SK-N-SH (cell line): Measurements from ENCODE around the gene OGDH. TPM values are rescaled to one million over a fixed set of nuclear protein-coding genes. Genes with fewer than 3 reads are reported as not detected.

Experiments
- CTCF ChIA-PET: fragments of 300-600, 350-600 bp; formaldehyde crosslinking; extraction: SDS; loops from one replicate; lab custom pipeline; 2021; lab: Yijun Ruan, JAX
- POLR2A ChIA-PET: fragments of 350-600 bp; sonication (Branson Sonifier 250); formaldehyde crosslinking; extraction: SDS; loops from one replicate; lab custom pipeline; 2020; ENCODE audit warnings: antibody characterized with exemption, inconsistent platforms; lab: Yijun Ruan, JAX
- DNase-seq: peaks from one replicate; pipeline ENCODE4 v3.0.0; 2012
- H2AFZ ChIP-seq: fragments of 200-600 bp; sonication (generic); 2 replicates; pipeline ENCODE4 v1.8.1; 2016; ENCODE audit warnings: antibody characterized with exemption, mild to moderate bottlenecking, low read depth
- H3F3A ChIP-seq: fragments of 200-600 bp; sonication (generic); replicated peaks from 2 replicates; pipeline ENCODE3; 2016; ENCODE audit warnings: antibody characterized with exemption, mild to moderate bottlenecking; ENCODE audit not compliant: insufficient read depth
- H3K27ac ChIP-seq, 2 experiments: fragments of 200-500 bp in 1 of 2; fragments of 200-600 bp in 1 of 2; sonication (Bioruptor generic) in 1 of 2; sonication (generic), shearing (Covaris generic) in 1 of 2; 2 replicates each; pipeline versions ENCODE4 v1.5.1 to v1.6.1; 2014 to 2016; ENCODE audit warnings: low read depth in 2 of 2, inconsistent platforms in 1 of 2, low read length in 1 of 2, mild to moderate bottlenecking in 1 of 2, mixed read lengths in 1 of 2
- H3K27me3 ChIP-seq: fragments of 200-600 bp; sonication (generic), shearing (Covaris generic); 2 replicates; pipeline ENCODE4 v1.6.1; 2016; ENCODE audit warnings: mixed run types; ENCODE audit not compliant: insufficient read depth
- H3K36me3 ChIP-seq, 2 experiments: fragments of 200-500 bp in 1 of 2; fragments of 200-600 bp in 1 of 2; sonication (Bioruptor generic) in 1 of 2; sonication (generic) in 1 of 2; replicated peaks in 1 of 2; 2 replicates each; pipeline versions ENCODE3 to v1.5.1; 2014 to 2016; ENCODE audit warnings: low read length in 1 of 2, mild to moderate bottlenecking in 1 of 2; ENCODE audit not compliant: insufficient read depth in 2 of 2, control insufficient read depth in 1 of 2
- H3K4me1 ChIP-seq, 2 experiments: fragments of 200-500 bp in 1 of 2; fragments of 200-600 bp in 1 of 2; sonication (Bioruptor generic) in 1 of 2; sonication (generic), shearing (Covaris generic) in 1 of 2; 2 replicates each; pipeline versions ENCODE4 v1.5.1 to v1.6.1; 2014 to 2016; ENCODE audit warnings: low read depth in 1 of 2, low read length in 1 of 2, mixed run types in 1 of 2; ENCODE audit not compliant: insufficient read depth in 2 of 2, control insufficient read depth in 1 of 2
- H3K4me2 ChIP-seq: fragments of 200-600 bp; sonication (generic), shearing (Covaris generic); 2 replicates; pipeline ENCODE4 v1.6.1; 2017; ENCODE audit warnings: mixed run types
- H3K4me3 ChIP-seq, 2 experiments: fragments of 200-500 bp in 1 of 2; fragments of 200-600 bp in 1 of 2; sonication (Bioruptor generic) in 1 of 2; sonication (generic), shearing (Covaris generic) in 1 of 2; 2 replicates each; pipeline versions ENCODE4 v1.5.1 to v1.8.1; 2014 to 2016; ENCODE audit warnings: low read depth in 2 of 2, inconsistent platforms in 1 of 2, low read length in 1 of 2, mild to moderate bottlenecking in 1 of 2, mixed read lengths in 1 of 2, moderate library complexity in 1 of 2
- H3K79me2 ChIP-seq: fragments of 200-600 bp; sonication (generic); 2 replicates; pipeline ENCODE4 v1.8.1; 2017; ENCODE audit warnings: mild to moderate bottlenecking; ENCODE audit not compliant: insufficient read depth
- H3K9ac ChIP-seq: fragments of 200-600 bp; sonication (generic); 2 replicates; pipeline ENCODE4 v1.6.1; 2017; ENCODE audit warnings: mixed run types
- H3K9me2 ChIP-seq: fragments of 200-600 bp; sonication (generic); 2 replicates; pipeline ENCODE4 v1.6.1; 2017; ENCODE audit warnings: mixed run types
- H3K9me3 ChIP-seq: fragments of 200-600 bp; sonication (generic); 2 replicates; pipeline ENCODE4 v1.6.1; 2017; ENCODE audit warnings: mixed run types, mild to moderate bottlenecking, moderate library complexity
- H4K20me1 ChIP-seq: fragments of 200-600 bp; sonication (generic); 2 replicates; pipeline ENCODE4 v1.6.1; 2017; ENCODE audit warnings: mild to moderate bottlenecking, mixed run types; ENCODE audit not compliant: insufficient read depth
- ELF1 ChIP-seq: IDR thresholded peaks from 2 replicates; pipeline ENCODE4 v1.4.0; 2012
- EP300 ChIP-seq, 2 experiments: IDR thresholded peaks; 2 replicates each; pipeline versions ENCODE4 v1.4.0 to v1.6.1; 2012; ENCODE audit warnings: borderline replicate concordance in 1 of 2, low read depth in 1 of 2, low read length in 1 of 2
- IRF3 ChIP-seq: fragments of 150-350 bp; IDR thresholded peaks from 2 replicates; pipeline ENCODE4 v1.6.1; 2016; ENCODE audit warnings: mild to moderate bottlenecking, low read depth, low read length
- JUND ChIP-seq: IDR thresholded peaks from 2 replicates; pipeline ENCODE4 v1.4.0; 2012
- MXI1 ChIP-seq: IDR thresholded peaks from 2 replicates; pipeline ENCODE4 v1.6.1; 2012; ENCODE audit warnings: mild to moderate bottlenecking, low read depth, low read length, improper control_type of control experiment
- RAD21 ChIP-seq: IDR thresholded peaks from 2 replicates; pipeline ENCODE4 v1.6.1; 2012; ENCODE audit warnings: mild to moderate bottlenecking, low read length
- RCOR1 ChIP-seq: fragments of 150-350 bp; IDR thresholded peaks from 2 replicates; pipeline ENCODE4 v1.6.1; 2017; ENCODE audit warnings: antibody characterized with exemption, low read length
- SMC3 ChIP-seq: IDR thresholded peaks from 2 replicates; pipeline ENCODE4 v1.6.1; 2012; ENCODE audit warnings: low read depth, low read length, improper control_type of control experiment
- TAF1 ChIP-seq: IDR thresholded peaks from 2 replicates; pipeline ENCODE4 v1.6.1; 2012; ENCODE audit warnings: low read depth, mild to moderate bottlenecking, low read length, moderate library complexity, borderline replicate concordance
- TCF12 ChIP-seq: IDR thresholded peaks from 2 replicates; pipeline ENCODE4 v1.4.0; 2012
- USF1 ChIP-seq: IDR thresholded peaks from 2 replicates; pipeline ENCODE4 v1.4.0; 2012; ENCODE audit warnings: low read depth, borderline replicate concordance
- YY1 ChIP-seq: IDR thresholded peaks from 2 replicates; pipeline ENCODE4 v1.4.0; 2012; ENCODE audit warnings: low read depth, mild to moderate bottlenecking
- ZBTB33 ChIP-seq: IDR thresholded peaks from 2 replicates; pipeline ENCODE4 v1.4.0; 2012; ENCODE audit warnings: low read depth, borderline replicate concordance
- WGBS: methylation state at CpG from one replicate; pipeline ENCODE4 v1.1.6; 2017; ENCODE audit warnings: low lambda C conversion rate; 5-methylcytosine and 5-hydroxymethylcytosine counted together
- polyA plus RNA-seq, 3 experiments: library from polyadenylated mRNA; depleted of rRNA; stranded (reverse); fragments of >200 nt; gene quantifications; 2 replicates each; pipeline ENCODE4 v1.2.3, GENCODE V29; 2012

Gene OGDH
- polyA plus RNA-seq, 1 of the 3 experiments (the other 2 are of a cell fraction): 69.4 TPM

GRCh38 chr7:44706788-44707557 is 100.5 kb downstream of the OGDH start:
- H3K4me2 ChIP-seq: no peak overlapping the region
- ChIA-PET CTCF (interaction anchor here (0.5 to 1.8 kb wide), 2 partner anchors 11 to 297 kb away, joined by 3 to 4 read pairs; no protein-coding TSS in a partner anchor), POLR2A (no interaction called here)
- no peak for TF ChIP-seq IRF3
- no peak for TF ChIP-seq MXI1
- no peak overlapping the region for H3K4me3 ChIP-seq
- no peak overlapping the region for H3K27ac ChIP-seq
- no peaks in the 10 kb centered on the region for H3K9me2 ChIP-seq
- DNase-seq: no peak
- WGBS: 95% methylated on average over 19 of the region's 20 CpGs
- H3K9me3 ChIP-seq: peaks cover 4% of the 10 kb centered on the region; the same call in 1 of the 2 replicates
- H3K27me3 ChIP-seq: no peaks in the 10 kb centered on the region
- H3K4me1 ChIP-seq: no peaks in the 10 kb centered on the region; a peak in 1 of 4 replicates
- no peaks in the 10 kb centered on the region for H4K20me1 ChIP-seq
- H3K36me3 ChIP-seq: peaks cover 21 to 26% of the 10 kb centered on the region in 2 experiments
- H3K9ac ChIP-seq: no peak overlapping the region
- H2AFZ ChIP-seq: no peak overlapping the region
- H3F3A ChIP-seq: peaks cover 9% of the 10 kb centered on the region
- H3K79me2 ChIP-seq: no peaks in the 10 kb centered on the region

GRCh38 chr7:44707558-44708230 is 101.3 kb downstream of the OGDH start:
- no peaks in the 10 kb centered on the region; a peak in 1 of 4 replicates for H3K4me1 ChIP-seq
- 94% methylated on average over 21 of the region's 21 CpGs for WGBS
- no peak overlapping the region for H3K9ac ChIP-seq
- H3K79me2 ChIP-seq: no peaks in the 10 kb centered on the region
- no peak overlapping the region for H3K4me2 ChIP-seq
- H2AFZ ChIP-seq: no peak overlapping the region
- no peak overlapping the region for H3K4me3 ChIP-seq
- H3F3A ChIP-seq: peaks cover 9% of the 10 kb centered on the region
- no peaks in the 10 kb centered on the region for H3K27me3 ChIP-seq
- H4K20me1 ChIP-seq: no peaks in the 10 kb centered on the region
- peaks cover 19 to 26% of the 10 kb centered on the region in 2 experiments for H3K36me3 ChIP-seq
- H3K9me3 ChIP-seq: peaks cover 4% of the 10 kb centered on the region; the same call in 1 of the 2 replicates
- ChIA-PET CTCF (interaction anchor here (0.5 kb wide), 1 partner anchor 297 kb away, joined by 3 read pairs; no protein-coding TSS in a partner anchor), POLR2A (no interaction called here)
- no peak overlapping the region for H3K27ac ChIP-seq
- no peaks in the 10 kb centered on the region for H3K9me2 ChIP-seq
- peak; percentile 27 for DNase-seq
- no peak for TF ChIP-seq TAF1
- TF ChIP-seq ZBTB33: no peak
- TF ChIP-seq ELF1: no peak
- TF ChIP-seq JUND: no peak
- no peak for TF ChIP-seq RAD21
- no peak for TF ChIP-seq IRF3
- no peak for TF ChIP-seq RCOR1
- TF ChIP-seq YY1: no peak
- TF ChIP-seq SMC3: no peak
- no peak for TF ChIP-seq TCF12
- TF ChIP-seq USF1: no peak
- TF ChIP-seq EP300 (IDR thresholded peaks at IDR 0.05; ENCODE audit: borderline replicate concordance in 1 of 2, low read depth in 1 of 2, low read length in 1 of 2): no peak
